GM18867 (cell line): ENCODE measurements around the gene OR51M1.

Experiments used
- ATAC-seq: cut with Tn5 transposase; IDR thresholded peaks from one replicate; pipeline ENCODE4 v1.9.1; 2021; ENCODE audit warnings: mild to moderate bottlenecking, moderate library complexity; ENCODE audit not compliant: unreplicated experiment

The OR51M1 gene

DNA sequence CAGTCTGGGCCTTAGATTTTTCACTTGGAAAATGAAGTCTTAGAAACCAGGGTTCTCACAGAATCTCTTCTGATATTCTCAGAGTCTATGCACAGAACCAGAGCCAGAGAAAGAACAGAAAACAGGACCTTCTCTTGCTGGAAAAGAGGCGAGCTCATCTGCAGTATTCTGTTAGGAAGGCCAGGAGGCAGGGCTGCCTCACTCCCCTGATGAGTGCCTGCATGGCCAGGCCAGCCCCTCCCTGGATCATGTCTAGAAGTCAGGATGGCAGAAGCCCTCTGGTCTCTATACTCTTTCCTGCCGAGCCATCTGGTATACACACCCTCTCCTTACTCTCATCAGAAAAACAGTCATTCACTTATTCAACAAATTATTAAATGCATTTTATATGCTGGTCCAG is 723 bp downstream of the OR51M1 start:
- ATAC-seq: no peak

GRCh38 chr11:5390210-5390609 is 6.6 kb downstream of the OR51M1 start:
- no peak for ATAC-seq

GRCh38 chr11:5394091-5394490 is 10.5 kb downstream of the OR51M1 start:
- no peak for ATAC-seq

GRCh38 chr11:5398936-5399335 is 15.3 kb downstream of the OR51M1 start:
- no peak for ATAC-seq

DNA sequence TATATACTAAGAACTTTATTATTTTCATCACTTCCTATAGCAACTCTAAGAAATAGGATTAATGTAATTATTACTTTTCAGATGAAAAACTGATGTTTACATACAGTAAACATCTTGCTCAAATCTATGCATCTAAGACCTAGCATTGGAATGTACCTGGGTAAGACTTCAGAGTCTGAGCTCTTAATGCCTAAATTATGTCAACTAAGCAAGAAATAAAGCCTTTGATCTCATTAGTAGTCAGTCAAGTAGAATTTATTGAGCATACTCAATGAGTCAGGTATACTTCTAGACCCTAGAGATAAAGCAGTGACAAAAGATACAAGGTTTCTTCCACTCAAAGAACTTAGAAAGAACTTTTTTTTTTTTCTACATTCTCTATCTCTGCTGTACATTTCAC is 21.6 kb downstream of the OR51M1 start:
- no peak for ATAC-seq

- no peak for ATAC-seq
Observed at GRCh38 chr11:5420993-5421392, 37.4 kb downstream of the OR51M1 start.

DNA sequence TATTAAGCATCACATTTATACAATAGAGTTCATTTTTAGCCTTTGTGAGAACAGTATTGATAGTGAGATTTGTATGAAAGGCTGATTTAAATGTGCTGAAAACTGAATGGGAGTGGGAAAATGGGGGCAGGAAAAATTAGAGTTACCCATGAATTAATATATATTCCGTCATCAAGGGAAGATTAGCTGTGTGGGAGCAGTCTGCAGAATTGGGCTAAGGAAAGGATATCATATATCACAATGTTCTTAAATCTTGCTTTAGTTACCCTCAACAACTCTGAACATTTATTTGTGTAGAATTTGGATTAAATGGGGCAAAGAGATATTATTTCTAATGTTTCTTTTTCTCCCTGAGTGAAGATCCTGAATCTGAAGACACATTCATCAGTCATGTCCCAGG is 38.2 kb downstream of the OR51M1 start, which contains the start of gene OR51Q1:
OR51Q1 (plus strand) TSS at position 301 of the 400 bp plus-strand sequence; CDS start at position 391, 90 bp downstream.
- no peak for ATAC-seq

- no peak for ATAC-seq
Observed at GRCh38 chr11:5423131-5423530, 39.5 kb downstream of the OR51M1 start.

- no peak for ATAC-seq
Observed at GRCh38 chr11:5441414-5441813, 57.8 kb downstream of the OR51M1 start, which contains the start of gene OR51I1. OR51I1 (minus strand) TSS chr11:5441514; CDS start chr11:5441514, 0 bp downstream.
